WTC11 (cell line): ENCODE measurements around the gene KLHL20. TPM values are rescaled to one million over a fixed set of nuclear protein-coding genes. Genes with fewer than 3 reads are reported as not detected.
A peak's percentile ranks its signal among the peaks of the same experiment; 100 is the strongest.

Experiments
- ATAC-seq: fragments of 200-7000 bp; cut with Tn5 transposase; 2 replicates; pipeline ENCODE4 v1.10.0; 2021; ENCODE audit warnings: mild to moderate bottlenecking, moderate library complexity
- CTCF ChIA-PET: fragments of 300-600 bp; sonication (Branson Sonifier 250); formaldehyde crosslinking; loops from one replicate; lab custom pipeline; 2021; ENCODE audit warnings: antibody characterized with exemption; lab: Charles Lee
- POLR2A ChIA-PET: fragments of 350-600 bp; sonication (Branson Sonifier 250); formaldehyde crosslinking; loops from one replicate; lab custom pipeline; 2021; ENCODE audit warnings: antibody characterized with exemption; lab: Charles Lee
- DNase-seq: peaks from one replicate; pipeline ENCODE4 v3.0.0; 2021; ENCODE audit warnings: low spot score
- H3K27ac Mint-ChIP-seq: 2 replicates; pipeline ENCODE4 v1.8.0; 2021; ENCODE audit warnings: mixed read lengths
- H3K27me3 Mint-ChIP-seq: 2 replicates; pipeline ENCODE4 v1.8.0; 2021; ENCODE audit warnings: low read depth, mild to moderate bottlenecking, moderate library complexity, mixed read lengths
- H3K36me3 Mint-ChIP-seq: 2 replicates; pipeline ENCODE4 v1.8.0; 2021; ENCODE audit warnings: mixed read lengths
- H3K4me1 Mint-ChIP-seq: 2 replicates; pipeline ENCODE4 v1.8.0; 2022; ENCODE audit warnings: mixed read lengths
- H3K4me3 Mint-ChIP-seq: 2 replicates; pipeline ENCODE4 v1.8.0; 2021; ENCODE audit warnings: mild to moderate bottlenecking, moderate library complexity, mixed read lengths
- H3K9me3 Mint-ChIP-seq: 2 replicates; pipeline ENCODE4 v1.8.0; 2021; ENCODE audit warnings: mixed read lengths
- ARID4B ChIP-seq: sonication (generic); formaldehyde crosslinking; IDR thresholded peaks from 2 replicates; pipeline ENCODE4 v1.8.0; 2023; ENCODE audit warnings: missing genetic modification reagents, mild to moderate bottlenecking, borderline replicate concordance
- ATF1 ChIP-seq: sonication (generic); formaldehyde crosslinking; IDR thresholded peaks from 2 replicates; pipeline ENCODE4 v1.8.1; 2023; ENCODE audit warnings: mild to moderate bottlenecking, moderate library complexity, missing genetic modification reagents
- CTCF ChIP-seq: fragments of 200-600 bp; IDR thresholded peaks from 2 replicates; pipeline ENCODE4 v1.8.0; 2022; ENCODE audit warnings: antibody characterized with exemption
- ERG ChIP-seq: fragments of 250-450 bp; sonication (Bioruptor Pico); IDR thresholded peaks from 2 replicates; pipeline ENCODE4 v1.8.0; 2021; ENCODE audit warnings: mild to moderate bottlenecking
- FOXK1 ChIP-seq: sonication (generic); formaldehyde crosslinking; IDR thresholded peaks from 2 replicates; pipeline ENCODE4 v1.8.0; 2022; ENCODE audit warnings: mild to moderate bottlenecking, moderate library complexity, missing genetic modification reagents
- GABPB1 ChIP-seq: sonication (generic); formaldehyde crosslinking; IDR thresholded peaks from 2 replicates; pipeline ENCODE4 v1.8.1; 2023; ENCODE audit warnings: mild to moderate bottlenecking, missing genetic modification reagents
- KAT7 ChIP-seq: sonication (generic); formaldehyde crosslinking; IDR thresholded peaks from 2 replicates; pipeline ENCODE4 v1.8.1; 2023; ENCODE audit warnings: missing genetic modification reagents, mild to moderate bottlenecking, borderline replicate concordance
- MAX ChIP-seq: sonication (generic); formaldehyde crosslinking; IDR thresholded peaks from 2 replicates; pipeline ENCODE4 v1.8.0; 2022; ENCODE audit warnings: mild to moderate bottlenecking, missing genetic modification reagents
- MLX ChIP-seq: sonication (generic); formaldehyde crosslinking; IDR thresholded peaks from 2 replicates; pipeline ENCODE4 v1.8.1; 2023; ENCODE audit warnings: mild to moderate bottlenecking, missing genetic modification reagents, moderate library complexity
- MYBL2 ChIP-seq: sonication (generic); formaldehyde crosslinking; IDR thresholded peaks from 2 replicates; pipeline ENCODE4 v1.8.1; 2023; ENCODE audit warnings: mild to moderate bottlenecking, moderate library complexity, missing genetic modification reagents
- PREB ChIP-seq: sonication (generic); formaldehyde crosslinking; IDR thresholded peaks from 2 replicates; pipeline ENCODE4 v1.8.1; 2022; ENCODE audit warnings: mild to moderate bottlenecking, missing genetic modification reagents, moderate library complexity, borderline replicate concordance
- SMAD3 ChIP-seq: sonication (generic); formaldehyde crosslinking; IDR thresholded peaks from 2 replicates; pipeline ENCODE4 v1.8.0; 2022; ENCODE audit warnings: missing genetic modification reagents, mild to moderate bottlenecking, borderline replicate concordance
- SP1 ChIP-seq: sonication (generic); formaldehyde crosslinking; conservative IDR thresholded peaks from 2 replicates; pipeline ENCODE4 v1.8.1; 2022; ENCODE audit warnings: missing genetic modification reagents
- TP53 ChIP-seq: sonication (generic); formaldehyde crosslinking; IDR thresholded peaks from 2 replicates; pipeline ENCODE4 v1.8.1; 2023; ENCODE audit warnings: mild to moderate bottlenecking, missing genetic modification reagents
- ZBTB43 ChIP-seq: sonication (generic); formaldehyde crosslinking; IDR thresholded peaks from 2 replicates; pipeline ENCODE4 v1.8.1; 2023; ENCODE audit warnings: mild to moderate bottlenecking, missing genetic modification reagents
- ZNF138 ChIP-seq: sonication (generic); formaldehyde crosslinking; conservative IDR thresholded peaks from 2 replicates; pipeline ENCODE4 v1.8.1; 2022; ENCODE audit warnings: mild to moderate bottlenecking, moderate library complexity, missing genetic modification reagents
- ZNF671 ChIP-seq: fragments of 250-450 bp; sonication (Bioruptor Pico); IDR thresholded peaks from 2 replicates; pipeline ENCODE4 v1.8.0; 2021; ENCODE audit warnings: mild to moderate bottlenecking
- total RNA-seq: library from RNA; stranded (reverse); gene quantifications from 3 replicates; pipeline ENCODE4 v1.2.3, GENCODE V29; 2021

The KLHL20 gene
- total RNA-seq, 1 experiment from 2014 or later: 12.5 TPM

- CTCF ChIA-PET: interaction anchor here (0.6 to 3.6 kb wide), 5 partner anchors 45 to 459 kb away, joined by 3 to 11 read pairs (median 3); partner anchors contain the start of genes PRDX6 and ZBTB37
- Mint-ChIP-seq H3K27me3 (no peaks in the 10 kb centered on the region), H3K27ac (peak overlapping the region; percentile 99), H3K9me3 (no peaks in the 10 kb centered on the region), H3K4me3 (peak overlapping the region; percentile 99), H3K4me1 (peaks cover 16% of the 10 kb centered on the region), H3K36me3 (peaks cover 32% of the 10 kb centered on the region)
- peak; percentile 54 for ATAC-seq
- TF ChIP-seq CTCF: no peak
- 0 out of 2 replicates have a peak, but pooled peaks have one; percentile 10 for TF ChIP-seq SP1 (CRISPR knock-in tag)
- DNase-seq: no peak
- POLR2A ChIA-PET: interaction anchor here (0.6 to 2.2 kb wide), 8 partner anchors 23 to 394 kb away, joined by 3 to 19 read pairs (median 4); partner anchors contain the start of genes GAS5, KLHL20, PRDX6 and ZBTB37
Measured at GRCh38 chr1:173823781-173824314, 109.1 kb downstream of the KLHL20 start.

- H3K4me1 Mint-ChIP-seq: peaks cover 16% of the 10 kb centered on the region
- CTCF ChIA-PET: interaction anchor here (0.6 to 3.6 kb wide), 5 partner anchors 44 to 460 kb away, joined by 3 to 11 read pairs (median 3); partner anchors contain the start of genes PRDX6 and ZBTB37
- peak within 1 kb of the TSS; percentile 99 for H3K4me3 Mint-ChIP-seq
- DNase-seq: peak; percentile 91
- H3K36me3 Mint-ChIP-seq: peaks cover 35% of the 10 kb centered on the region
- H3K27me3 Mint-ChIP-seq: no peaks in the 10 kb centered on the region
- peak; percentile 93 for ATAC-seq
- peak within 1 kb of the TSS; percentile 99 for H3K27ac Mint-ChIP-seq
- POLR2A ChIA-PET: interaction anchor here (0.6 to 2.2 kb wide), 8 partner anchors 22 to 395 kb away, joined by 3 to 19 read pairs (median 4); partner anchors contain the start of genes GAS5, KLHL20, PRDX6 and ZBTB37
- H3K9me3 Mint-ChIP-seq: no peaks in the 10 kb centered on the region
- TF ChIP-seq KAT7 (CRISPR knock-in tag): 0 out of 2 replicates have a peak, but pooled peaks have one; percentile 47
- no peak for TF ChIP-seq CTCF
- peak; percentile 40; the same call in 1 of the 2 replicates for TF ChIP-seq ARID4B
- no peak for TF ChIP-seq ATF1 (CRISPR knock-in tag)
- TF ChIP-seq ZNF671 (CRISPR knock-in tag): no peak
- TF ChIP-seq SMAD3 (CRISPR knock-in tag): peak; percentile 46; the same call in 1 of the 2 replicates
- TF ChIP-seq SP1 (CRISPR knock-in tag): peak; percentile 62
- TF ChIP-seq ERG (CRISPR knock-in tag): no peak
- TF ChIP-seq ZNF138 (CRISPR knock-in tag): no peak
- TF ChIP-seq TP53 (CRISPR knock-in tag): no peak
- no peak for TF ChIP-seq PREB
- peak; percentile 99 for TF ChIP-seq MYBL2
- no peak for TF ChIP-seq MLX (CRISPR knock-in tag)
- TF ChIP-seq FOXK1 (CRISPR knock-in tag): peak; percentile 71; the same call in 1 of the 2 replicates
- TF ChIP-seq ZBTB43 (CRISPR knock-in tag): 0 out of 2 replicates have a peak, but pooled peaks have one; percentile 52
- peak; percentile 72 for TF ChIP-seq MAX (CRISPR knock-in tag)
- TF ChIP-seq GABPB1: peak; percentile 71
Measured at GRCh38 chr1:173824315-173825081, 109.7 kb downstream of the KLHL20 start, which contains the start of the genes CENPL and DARS2. CENPL (minus strand) TSS chr1:173824883; CDS start chr1:173811299, 13,584 bp downstream. DARS2 (plus strand) TSS chr1:173824673; CDS start chr1:173825230, 557 bp downstream.
